ENCODE measurements around the gene EVPL.

Gene EVPL

DNA sequence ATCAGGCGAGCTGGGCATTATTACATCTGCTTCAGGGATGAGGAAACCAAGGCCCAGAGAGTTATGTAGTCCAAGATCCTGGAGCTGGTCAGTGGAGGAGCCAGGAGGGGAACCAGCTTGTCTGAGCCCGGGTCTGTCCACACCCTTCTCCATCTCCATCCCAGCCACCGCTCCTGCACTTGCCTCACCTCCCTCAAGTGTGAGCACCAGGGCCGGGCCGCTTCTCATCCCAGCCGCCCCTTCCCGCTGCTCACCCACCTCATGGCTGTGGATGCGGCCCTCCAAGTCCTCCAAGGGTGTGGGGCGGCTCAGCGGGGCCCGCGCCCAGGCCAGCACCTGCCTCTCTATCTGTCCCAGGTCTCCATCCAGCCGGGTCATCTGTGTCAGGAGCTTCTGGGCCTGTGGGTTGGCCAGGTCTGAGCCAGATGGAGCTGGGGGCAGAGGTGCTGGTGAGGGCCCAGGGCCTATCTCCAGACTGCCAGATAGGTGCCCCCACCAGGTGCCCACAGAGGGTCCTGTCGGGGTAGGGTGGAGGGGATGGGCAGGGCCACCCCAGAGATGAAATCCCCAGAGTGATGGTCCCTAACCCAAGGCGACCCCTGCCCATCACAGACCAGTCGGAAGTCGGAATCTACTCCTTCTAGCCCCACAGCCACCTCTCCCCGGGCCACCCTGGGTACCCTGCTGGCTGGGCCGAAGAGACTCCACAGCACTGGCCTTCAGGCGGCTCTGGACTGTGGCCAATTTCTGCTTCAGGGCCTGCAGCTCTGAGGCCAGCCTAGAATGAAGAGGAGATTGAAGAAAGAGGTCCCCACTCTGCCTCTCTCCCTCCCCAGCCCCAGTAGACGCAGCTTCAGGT, 9.4 kb downstream of the EVPL start:
- no peaks in the 10 kb centered on the region for H3K36me3 ChIP-seq (ENCODE audit: control insufficient read depth in 2 of 2, insufficient read depth in 1 of 2, low read length in 2 of 2)
- ChIA-PET CTCF (interaction anchor here (0.6 to 8.4 kb wide), 7 partner anchors 16 to 262 kb away, joined by 3 to 136 read pairs (median 3); partner anchors contain the start of gene CDK3), POLR2A (interaction anchor here (1.0 to 2.0 kb wide), 2 partner anchors 12 to 55 kb away, joined by 5 read pairs; partner anchors contain the start of gene SRP68)
- H3K27ac ChIP-seq (ENCODE audit: extremely low read depth, low read depth, low read length), result no peak overlapping the region
- H3K9me3 ChIP-seq (ENCODE audit: control insufficient read depth, insufficient read depth, low read depth, low read length), result no peaks in the 10 kb centered on the region
- H3K4me1 ChIP-seq (ENCODE audit: control insufficient read depth, insufficient read depth, low read length), result no peaks in the 10 kb centered on the region
- H3K4me3 ChIP-seq (ENCODE audit: low read depth, low read length), result no peak overlapping the region
- TF ChIP-seq ZNF184 (tag by site-specific recombination; IDR thresholded peaks at IDR 0.05), result no peak
- no peak for TF ChIP-seq TCF7L2 (IDR thresholded peaks at IDR 0.05; ENCODE audit: borderline replicate concordance, low read depth, low read length)
- no peak for TF ChIP-seq ZNF629 (tag by site-specific recombination; IDR thresholded peaks at IDR 0.05)
- TF ChIP-seq MZF1 (tag by site-specific recombination; IDR thresholded peaks at IDR 0.05; ENCODE audit: borderline replicate concordance), result no peak
- TF ChIP-seq KLF9 (tag by site-specific recombination; IDR thresholded peaks at IDR 0.05; ENCODE audit: low read depth), result no peak
- no peak for TF ChIP-seq ZNF654 (tag by site-specific recombination; IDR thresholded peaks at IDR 0.05; ENCODE audit: low read depth)
- no peak for TF ChIP-seq SP3 (tag by site-specific recombination; IDR thresholded peaks at IDR 0.05)
- TF ChIP-seq ZNF48 (tag by site-specific recombination; IDR thresholded peaks at IDR 0.05), result no peak
- no peak for TF ChIP-seq ZNF768 (tag by site-specific recombination; IDR thresholded peaks at IDR 0.05)
- TF ChIP-seq ZNF510 (tag by site-specific recombination; IDR thresholded peaks at IDR 0.05; ENCODE audit: insufficient replicate concordance), result no peak
- TF ChIP-seq ZNF146 (tag by site-specific recombination; IDR thresholded peaks at IDR 0.05), result no peak
- no peak for TF ChIP-seq ZNF433 (tag by site-specific recombination; IDR thresholded peaks at IDR 0.05; ENCODE audit: low read depth)
- no peak for TF ChIP-seq IKZF3 (tag by site-specific recombination; IDR thresholded peaks at IDR 0.05)
- TF ChIP-seq ZNF785 (tag by site-specific recombination; IDR thresholded peaks at IDR 0.05), result no peak
- TF ChIP-seq ZNF404 (tag by site-specific recombination; IDR thresholded peaks at IDR 0.05), result no peak
- no peak for TF ChIP-seq SALL2 (tag by site-specific recombination; IDR thresholded peaks at IDR 0.05; ENCODE audit: borderline replicate concordance)
- TF ChIP-seq, protein P1, sequence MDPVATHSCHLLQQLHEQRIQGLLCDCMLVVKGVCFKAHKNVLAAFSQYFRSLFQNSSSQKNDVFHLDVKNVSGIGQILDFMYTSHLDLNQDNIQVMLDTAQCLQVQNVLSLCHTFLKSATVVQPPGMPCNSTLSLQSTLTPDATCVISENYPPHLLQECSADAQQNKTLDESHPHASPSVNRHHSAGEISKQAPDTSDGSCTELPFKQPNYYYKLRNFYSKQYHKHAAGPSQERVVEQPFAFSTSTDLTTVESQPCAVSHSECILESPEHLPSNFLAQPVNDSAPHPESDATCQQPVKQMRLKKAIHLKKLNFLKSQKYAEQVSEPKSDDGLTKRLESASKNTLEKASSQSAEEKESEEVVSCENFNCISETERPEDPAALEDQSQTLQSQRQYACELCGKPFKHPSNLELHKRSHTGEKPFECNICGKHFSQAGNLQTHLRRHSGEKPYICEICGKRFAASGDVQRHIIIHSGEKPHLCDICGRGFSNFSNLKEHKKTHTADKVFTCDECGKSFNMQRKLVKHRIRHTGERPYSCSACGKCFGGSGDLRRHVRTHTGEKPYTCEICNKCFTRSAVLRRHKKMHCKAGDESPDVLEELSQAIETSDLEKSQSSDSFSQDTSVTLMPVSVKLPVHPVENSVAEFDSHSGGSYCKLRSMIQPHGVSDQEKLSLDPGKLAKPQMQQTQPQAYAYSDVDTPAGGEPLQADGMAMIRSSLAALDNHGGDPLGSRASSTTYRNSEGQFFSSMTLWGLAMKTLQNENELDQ (tag by site-specific recombination; IDR thresholded peaks at IDR 0.05; ENCODE audit: low read depth), result no peak
- TF ChIP-seq, protein P2, sequence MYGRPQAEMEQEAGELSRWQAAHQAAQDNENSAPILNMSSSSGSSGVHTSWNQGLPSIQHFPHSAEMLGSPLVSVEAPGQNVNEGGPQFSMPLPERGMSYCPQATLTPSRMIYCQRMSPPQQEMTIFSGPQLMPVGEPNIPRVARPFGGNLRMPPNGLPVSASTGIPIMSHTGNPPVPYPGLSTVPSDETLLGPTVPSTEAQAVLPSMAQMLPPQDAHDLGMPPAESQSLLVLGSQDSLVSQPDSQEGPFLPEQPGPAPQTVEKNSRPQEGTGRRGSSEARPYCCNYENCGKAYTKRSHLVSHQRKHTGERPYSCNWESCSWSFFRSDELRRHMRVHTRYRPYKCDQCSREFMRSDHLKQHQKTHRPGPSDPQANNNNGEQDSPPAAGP (tag by site-specific recombination; IDR thresholded peaks at IDR 0.05), result no peak
- TF ChIP-seq ZNF626 (tag by site-specific recombination; IDR thresholded peaks at IDR 0.05), result no peak
- no peak for TF ChIP-seq ZNF623 (tag by site-specific recombination; IDR thresholded peaks at IDR 0.05)

DNA sequence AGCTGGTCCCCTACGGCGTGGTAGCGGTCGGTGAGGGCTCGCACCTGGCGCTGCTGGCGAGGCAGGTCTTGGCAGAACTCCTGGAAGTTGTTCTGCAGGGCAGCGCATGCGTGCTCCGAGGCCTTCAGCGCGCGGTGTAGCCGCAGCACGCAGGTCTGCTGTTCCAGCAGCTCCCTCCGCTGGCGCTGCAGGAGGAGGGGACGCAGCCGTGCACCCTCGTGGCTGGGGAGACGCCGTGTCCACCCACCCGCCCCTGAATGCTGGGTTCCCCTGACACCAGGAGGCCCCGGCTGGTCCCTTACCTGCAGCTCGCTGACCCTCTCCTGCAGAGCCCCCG, 12.2 kb downstream of the EVPL start:
- ChIA-PET CTCF (interaction anchor here (0.6 to 8.4 kb wide), 56 partner anchors 8 to 694 kb away, joined by 3 to 136 read pairs (median 6); partner anchors contain the start of genes CDK3, EXOC7, GALR2 and MRPL38), POLR2A (interaction anchor here (0.7 to 1.8 kb wide), 4 partner anchors 14 to 111 kb away, joined by 3 to 7 read pairs (median 4); no protein-coding TSS in a partner anchor)
- Histone ChIP-seq H3K27ac (ENCODE audit: extremely low read depth, low read depth, low read length) (no peak overlapping the region), H3K36me3 (ENCODE audit: control insufficient read depth in 2 of 2, insufficient read depth in 1 of 2, low read length in 2 of 2) (no peaks in the 10 kb centered on the region), H3K4me3 (ENCODE audit: low read depth, low read length) (no peak overlapping the region), H3K9me3 (ENCODE audit: control insufficient read depth, insufficient read depth, low read depth, low read length) (no peaks in the 10 kb centered on the region), H3K4me1 (ENCODE audit: control insufficient read depth, insufficient read depth, low read length) (no peaks in the 10 kb centered on the region)
- no peak for TF ChIP-seq ZNF174 (tag by site-specific recombination; IDR thresholded peaks at IDR 0.05)
- TF ChIP-seq ZNF837 (tag by site-specific recombination; IDR thresholded peaks at IDR 0.05), result no peak
- TF ChIP-seq, protein P3, sequence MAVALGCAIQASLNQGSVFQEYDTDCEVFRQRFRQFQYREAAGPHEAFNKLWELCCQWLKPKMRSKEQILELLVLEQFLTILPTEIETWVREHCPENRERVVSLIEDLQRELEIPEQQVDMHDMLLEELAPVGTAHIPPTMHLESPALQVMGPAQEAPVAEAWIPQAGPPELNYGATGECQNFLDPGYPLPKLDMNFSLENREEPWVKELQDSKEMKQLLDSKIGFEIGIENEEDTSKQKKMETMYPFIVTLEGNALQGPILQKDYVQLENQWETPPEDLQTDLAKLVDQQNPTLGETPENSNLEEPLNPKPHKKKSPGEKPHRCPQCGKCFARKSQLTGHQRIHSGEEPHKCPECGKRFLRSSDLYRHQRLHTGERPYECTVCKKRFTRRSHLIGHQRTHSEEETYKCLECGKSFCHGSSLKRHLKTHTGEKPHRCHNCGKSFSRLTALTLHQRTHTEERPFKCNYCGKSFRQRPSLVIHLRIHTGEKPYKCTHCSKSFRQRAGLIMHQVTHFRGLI (tag by site-specific recombination; IDR thresholded peaks at IDR 0.05), result no peak
- TF ChIP-seq FEZF1 (tag by site-specific recombination; IDR thresholded peaks at IDR 0.05), result no peak
- TF ChIP-seq, protein P4, sequence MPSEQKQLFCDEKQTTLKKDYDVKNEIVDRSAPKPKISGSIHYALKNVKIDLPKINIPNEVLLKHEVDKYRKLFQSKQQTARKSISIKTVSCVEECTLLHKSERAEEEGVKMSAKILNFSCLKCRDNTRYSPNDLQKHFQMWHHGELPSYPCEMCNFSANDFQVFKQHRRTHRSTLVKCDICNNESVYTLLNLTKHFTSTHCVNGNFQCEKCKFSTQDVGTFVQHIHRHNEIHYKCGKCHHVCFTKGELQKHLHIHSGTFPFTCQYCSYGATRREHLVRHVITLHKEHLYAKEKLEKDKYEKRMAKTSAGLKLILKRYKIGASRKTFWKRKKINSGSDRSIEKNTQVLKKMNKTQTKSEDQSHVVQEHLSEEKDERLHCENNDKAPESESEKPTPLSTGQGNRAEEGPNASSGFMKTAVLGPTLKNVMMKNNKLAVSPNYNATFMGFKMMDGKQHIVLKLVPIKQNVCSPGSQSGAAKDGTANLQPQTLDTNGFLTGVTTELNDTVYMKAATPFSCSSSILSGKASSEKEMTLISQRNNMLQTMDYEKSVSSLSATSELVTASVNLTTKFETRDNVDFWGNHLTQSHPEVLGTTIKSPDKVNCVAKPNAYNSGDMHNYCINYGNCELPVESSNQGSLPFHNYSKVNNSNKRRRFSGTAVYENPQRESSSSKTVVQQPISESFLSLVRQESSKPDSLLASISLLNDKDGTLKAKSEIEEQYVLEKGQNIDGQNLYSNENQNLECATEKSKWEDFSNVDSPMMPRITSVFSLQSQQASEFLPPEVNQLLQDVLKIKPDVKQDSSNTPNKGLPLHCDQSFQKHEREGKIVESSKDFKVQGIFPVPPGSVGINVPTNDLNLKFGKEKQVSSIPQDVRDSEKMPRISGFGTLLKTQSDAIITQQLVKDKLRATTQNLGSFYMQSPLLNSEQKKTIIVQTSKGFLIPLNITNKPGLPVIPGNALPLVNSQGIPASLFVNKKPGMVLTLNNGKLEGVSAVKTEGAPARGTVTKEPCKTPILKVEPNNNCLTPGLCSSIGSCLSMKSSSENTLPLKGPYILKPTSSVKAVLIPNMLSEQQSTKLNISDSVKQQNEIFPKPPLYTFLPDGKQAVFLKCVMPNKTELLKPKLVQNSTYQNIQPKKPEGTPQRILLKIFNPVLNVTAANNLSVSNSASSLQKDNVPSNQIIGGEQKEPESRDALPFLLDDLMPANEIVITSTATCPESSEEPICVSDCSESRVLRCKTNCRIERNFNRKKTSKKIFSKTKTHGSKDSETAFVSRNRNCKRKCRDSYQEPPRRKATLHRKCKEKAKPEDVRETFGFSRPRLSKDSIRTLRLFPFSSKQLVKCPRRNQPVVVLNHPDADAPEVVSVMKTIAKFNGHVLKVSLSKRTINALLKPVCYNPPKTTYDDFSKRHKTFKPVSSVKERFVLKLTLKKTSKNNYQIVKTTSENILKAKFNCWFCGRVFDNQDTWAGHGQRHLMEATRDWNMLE (tag by site-specific recombination; conservative IDR thresholded peaks at IDR 0.05; ENCODE audit: low read depth), result no peak
- TF ChIP-seq SALL2 (tag by site-specific recombination; IDR thresholded peaks at IDR 0.05; ENCODE audit: borderline replicate concordance), result no peak

All from HEK293 (cell line).